Hematopoietic multipotent progenitor cell treated with erythropoietin and hydrocortisone succinate and interleukin-3 and kit ligand, for 4 days (in vitro differentiated cells): ENCODE data around the gene LRRC1.

Experiments used
- DNase-seq: peaks from one replicate; pipeline ENCODE4 v3.0.0-alpha.2; 2015

Gene LRRC1

DNA sequence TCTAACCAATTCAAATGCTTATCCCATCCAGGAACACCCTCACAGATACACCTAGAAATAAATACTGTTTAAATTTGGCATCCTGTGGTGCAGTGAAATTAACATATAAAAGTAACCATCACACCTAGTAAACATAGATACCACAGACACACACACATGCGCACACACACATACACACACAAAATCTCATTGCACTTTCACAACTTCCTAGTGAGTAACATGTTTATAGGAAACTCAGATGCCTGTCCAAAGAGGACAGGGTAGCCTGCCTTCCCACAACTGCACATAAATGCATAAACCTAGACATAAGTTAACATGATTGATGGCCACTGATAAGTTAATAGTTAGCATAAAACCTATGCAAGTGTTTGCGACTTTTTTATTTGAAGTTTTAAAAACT, 56.8 kb downstream of the LRRC1 start:
- no peak for DNase-seq

GRCh38 chr6:53852805-53853204, 58.0 kb downstream of the LRRC1 start:
- no peak for DNase-seq

GRCh38 chr6:53854843-53855567, 60.2 kb downstream of the LRRC1 start:
- DNase-seq: no peak

DNA sequence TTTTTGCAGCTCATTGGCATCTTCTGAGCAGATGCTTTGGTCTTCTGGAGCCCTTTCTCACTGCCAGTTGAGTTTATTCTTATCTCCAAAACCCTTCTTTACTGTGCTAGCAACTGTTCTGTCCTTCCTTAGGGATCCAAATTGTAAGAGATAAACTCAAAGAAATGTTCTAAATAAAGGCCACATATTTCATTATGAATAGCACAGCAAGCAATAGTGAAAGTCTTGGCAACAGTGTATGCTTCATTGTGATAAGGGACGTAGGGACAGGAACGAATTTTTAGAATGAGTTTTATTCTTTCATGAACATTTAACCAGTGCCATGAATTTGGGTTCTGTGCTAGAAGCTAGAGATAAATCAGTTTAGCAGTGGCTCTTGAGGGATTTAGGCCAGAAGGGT, 61.1 kb downstream of the LRRC1 start:
- DNase-seq: no peak

DNA sequence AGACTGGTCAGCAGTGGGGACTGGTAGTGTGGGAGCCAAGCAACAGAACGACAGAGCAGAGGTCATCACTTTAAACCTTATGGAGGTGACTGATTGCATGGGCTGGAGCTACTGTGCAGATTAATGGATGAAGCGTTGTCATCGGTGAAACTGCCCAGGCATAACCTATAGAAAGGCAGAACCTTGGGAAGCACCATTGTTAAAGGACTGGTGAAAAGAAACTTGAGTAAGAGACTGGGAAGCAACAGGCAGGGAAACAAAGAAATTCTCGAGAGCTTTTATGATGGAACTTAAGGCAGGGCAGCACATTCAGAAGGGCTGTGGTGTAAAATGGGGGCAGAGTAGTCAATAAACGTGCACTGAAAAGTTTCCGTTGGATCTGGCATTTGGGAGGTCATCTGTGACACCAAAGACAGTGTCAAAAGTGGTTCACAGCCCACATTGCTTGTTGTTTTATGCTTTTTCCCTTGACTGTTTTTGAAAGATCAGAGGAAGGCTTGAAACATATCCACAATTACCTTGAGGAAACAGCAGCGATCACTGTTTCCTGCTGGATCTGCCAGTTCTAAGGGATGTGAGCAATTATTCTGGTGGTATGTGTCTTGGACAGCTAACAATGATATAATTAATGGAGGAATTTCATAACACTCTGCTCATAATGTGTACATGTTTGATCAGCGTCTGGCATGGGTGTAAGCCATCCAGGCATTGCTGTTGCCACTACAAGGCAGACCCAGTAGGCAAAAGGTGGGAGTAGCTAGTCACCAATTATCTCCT, 62.7 kb downstream of the LRRC1 start:
- DNase-seq: no peak

- DNase-seq: no peak
These were observed 63.4 kb downstream of the LRRC1 start for GRCh38 chr6:53858196-53858595.

DNA sequence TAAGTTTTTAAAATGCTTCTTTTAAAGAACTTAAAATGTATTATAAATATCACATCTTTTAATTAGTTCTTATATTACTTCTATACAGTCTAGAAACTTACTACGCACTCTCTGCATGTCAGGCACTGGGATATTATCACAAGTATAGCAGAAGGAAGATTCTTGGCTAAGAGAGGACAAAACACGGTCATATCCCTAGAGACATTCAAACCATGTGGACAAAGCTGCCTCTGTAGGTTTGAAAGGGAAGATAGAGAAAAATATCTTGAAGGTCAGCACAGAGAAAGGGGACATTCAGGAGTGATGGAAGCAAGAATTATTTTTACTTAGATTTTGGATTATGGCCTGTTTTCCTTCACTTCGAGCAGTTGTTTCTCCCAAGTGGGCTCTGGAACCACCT, 64.1 kb downstream of the LRRC1 start:
- no peak for DNase-seq

DNA sequence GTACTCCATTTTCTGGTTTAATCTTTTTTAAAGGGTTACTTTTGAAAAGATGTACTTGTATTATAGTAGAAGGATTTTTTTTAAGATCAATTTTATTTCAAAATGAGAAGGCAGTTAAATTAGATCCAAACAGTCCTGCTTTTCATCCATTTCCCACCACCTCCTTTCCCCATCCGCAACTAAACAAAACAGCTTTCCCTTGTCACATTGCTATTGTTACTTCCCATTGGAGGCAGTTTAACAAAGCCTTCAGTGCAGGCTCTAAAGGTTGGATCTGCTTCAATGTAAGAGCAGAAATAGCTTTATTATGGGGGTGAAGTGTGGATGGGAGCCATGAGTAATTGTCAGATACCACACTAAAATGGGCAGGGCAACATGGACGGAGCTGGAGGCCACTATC, 65.7 kb downstream of the LRRC1 start:
- DNase-seq: no peak

DNA sequence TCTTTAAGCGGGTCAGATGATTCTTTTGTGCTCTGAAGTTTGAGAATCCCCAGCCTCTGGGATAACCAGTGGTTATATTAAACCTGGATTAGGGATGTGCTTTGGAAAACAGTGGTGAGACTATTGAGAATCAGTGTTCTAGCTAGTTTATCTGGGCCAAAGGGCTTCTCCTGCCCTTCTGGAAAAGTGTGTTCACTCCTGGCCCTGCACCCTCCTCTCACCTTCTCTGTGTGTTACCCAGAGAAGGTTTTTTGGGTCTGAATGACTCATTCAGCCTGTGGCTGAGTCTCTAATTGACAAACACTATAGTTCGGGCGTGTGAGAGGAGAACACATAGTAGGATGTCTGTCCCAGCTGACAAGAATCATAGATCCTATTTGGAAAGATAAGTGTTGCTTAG, 66.7 kb downstream of the LRRC1 start:
- DNase-seq: no peak

DNA sequence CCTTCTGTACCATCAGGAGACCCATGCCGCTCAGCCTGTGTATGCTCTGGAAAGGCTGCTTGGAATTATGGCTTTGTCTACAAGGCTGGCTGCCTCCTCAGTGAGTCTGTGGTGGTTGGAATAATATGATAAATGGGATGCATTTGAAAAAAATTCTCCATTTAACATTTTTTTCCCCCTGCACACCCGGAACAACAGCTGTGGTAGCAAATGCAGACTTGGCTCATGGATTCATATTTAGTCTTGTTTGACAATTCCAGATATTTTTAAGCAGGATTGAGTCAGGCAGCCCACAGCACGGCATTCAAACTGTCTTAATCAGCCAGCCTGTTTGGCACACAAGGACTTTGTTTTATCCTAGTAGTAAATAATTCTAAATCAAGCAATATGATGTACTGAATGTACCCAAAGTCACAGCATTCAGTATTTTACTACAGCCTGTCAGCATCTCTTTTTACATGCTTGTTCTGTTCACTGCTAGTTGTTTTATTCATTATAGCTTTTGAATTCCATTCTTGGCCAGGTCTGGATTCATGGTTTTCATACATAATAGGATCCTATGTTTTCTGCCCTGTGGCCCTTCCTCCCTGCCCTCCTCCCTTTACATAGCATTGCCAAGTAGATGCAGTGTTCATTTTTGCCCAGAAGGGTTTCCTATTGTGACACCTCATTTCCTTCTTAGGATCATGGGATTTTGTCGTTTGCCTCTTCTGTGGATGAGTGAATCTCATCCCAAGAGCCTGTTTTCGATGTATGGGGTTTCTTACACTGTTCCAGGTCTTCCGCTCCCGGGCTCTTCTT, 68.1 kb downstream of the LRRC1 start:
- DNase-seq: no peak

DNA sequence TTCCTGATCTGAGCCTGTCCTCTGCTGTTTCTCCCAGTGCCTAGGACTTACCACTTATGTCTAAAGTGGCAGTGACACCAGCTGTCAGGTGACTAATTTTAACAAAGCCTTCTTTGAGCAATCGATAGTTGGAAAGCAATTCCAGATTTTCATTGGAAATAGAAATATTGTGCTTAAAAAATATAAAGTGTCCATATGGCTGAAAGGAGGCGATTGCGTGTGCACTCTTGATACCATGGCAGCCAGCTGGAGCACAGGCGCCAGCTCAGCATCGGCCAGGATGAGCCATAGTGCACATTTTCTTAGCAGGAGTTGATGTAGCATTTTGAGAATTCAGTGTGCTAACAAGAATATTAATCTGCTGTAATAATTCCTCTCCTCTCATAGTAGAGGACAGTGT, 70.0 kb downstream of the LRRC1 start:
- DNase-seq: no peak

GRCh38 chr6:53866226-53866625, 71.4 kb downstream of the LRRC1 start:
- DNase-seq: no peak

DNA sequence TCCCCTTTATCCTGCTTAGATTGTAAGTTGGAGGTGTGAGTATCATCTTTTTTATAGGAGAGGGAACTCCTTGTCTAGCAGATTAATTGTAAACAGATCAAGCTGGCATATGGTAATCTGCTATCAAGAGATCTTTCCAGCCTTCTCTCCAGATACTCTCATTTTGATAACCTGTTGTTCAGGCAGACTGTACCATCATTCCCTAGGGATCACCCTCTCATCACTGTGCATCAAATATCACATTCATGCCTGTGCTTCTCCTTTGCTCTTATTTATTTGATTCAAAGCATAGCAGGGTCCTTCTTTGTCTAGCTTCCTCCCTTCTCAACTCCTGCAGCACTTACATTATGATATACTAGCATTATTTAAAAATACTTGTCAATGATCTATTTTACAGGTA, 73.8 kb downstream of the LRRC1 start:
- no peak for DNase-seq

DNA sequence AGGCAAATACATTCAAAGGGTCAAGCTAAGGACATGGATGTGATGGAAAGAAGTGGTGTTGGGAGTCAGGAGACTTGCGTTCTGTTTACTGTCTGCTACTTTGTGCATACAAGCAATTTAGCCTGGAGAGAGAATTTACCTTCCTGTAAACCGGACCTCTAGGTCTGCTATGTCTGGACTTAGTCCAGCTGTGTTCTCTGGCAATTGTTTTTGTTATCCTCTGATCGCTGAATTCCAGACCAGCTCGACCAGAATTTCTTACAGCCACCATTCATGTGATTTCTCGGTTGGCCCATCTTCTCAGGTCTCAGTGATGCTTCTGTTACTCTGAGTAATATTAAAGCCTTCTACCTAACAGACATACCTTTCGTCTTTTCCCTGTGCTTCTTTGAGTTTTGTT, 75.2 kb downstream of the LRRC1 start:
- no peak for DNase-seq

DNA sequence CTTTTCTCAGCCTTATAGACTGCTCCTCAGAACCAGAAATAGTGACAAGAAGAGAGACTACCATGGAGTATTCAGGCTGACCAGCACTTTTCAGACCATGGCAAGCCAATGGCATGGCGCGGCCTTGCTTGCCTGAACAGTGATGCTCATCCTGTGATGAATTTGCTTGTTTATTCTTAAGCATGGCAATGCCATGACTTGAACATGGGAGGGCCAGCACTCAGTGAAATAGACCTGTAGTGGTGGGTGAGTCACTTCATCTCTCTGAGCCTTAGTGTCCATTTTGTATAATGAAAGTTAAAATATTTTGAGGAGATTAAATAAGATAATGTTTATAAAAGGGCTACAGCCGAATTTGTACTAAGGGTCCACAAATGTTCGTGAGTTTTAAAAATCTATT, 79.1 kb downstream of the LRRC1 start:
- no peak for DNase-seq

DNA sequence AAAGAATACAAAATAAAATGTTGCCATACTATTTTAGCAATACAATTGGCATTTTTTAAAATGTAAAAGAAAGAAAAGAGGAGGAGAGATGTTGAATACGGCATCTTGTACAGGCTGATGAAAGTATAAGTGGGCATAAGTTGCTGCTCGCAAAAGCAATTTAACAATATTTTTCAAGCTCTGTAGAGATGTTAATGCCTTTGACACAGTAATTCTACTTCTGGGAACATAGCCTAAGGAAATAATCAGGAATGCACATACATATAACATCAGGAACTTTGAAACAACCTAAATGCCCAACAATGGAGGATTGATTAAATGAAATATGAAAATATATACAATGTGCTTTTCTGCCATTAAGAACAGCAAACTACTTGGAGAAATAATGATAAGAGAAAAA, 80.2 kb downstream of the LRRC1 start:
- no peak for DNase-seq

- no peak for DNase-seq
These were observed 82.3 kb downstream of the LRRC1 start for GRCh38 chr6:53877151-53877550.

DNA sequence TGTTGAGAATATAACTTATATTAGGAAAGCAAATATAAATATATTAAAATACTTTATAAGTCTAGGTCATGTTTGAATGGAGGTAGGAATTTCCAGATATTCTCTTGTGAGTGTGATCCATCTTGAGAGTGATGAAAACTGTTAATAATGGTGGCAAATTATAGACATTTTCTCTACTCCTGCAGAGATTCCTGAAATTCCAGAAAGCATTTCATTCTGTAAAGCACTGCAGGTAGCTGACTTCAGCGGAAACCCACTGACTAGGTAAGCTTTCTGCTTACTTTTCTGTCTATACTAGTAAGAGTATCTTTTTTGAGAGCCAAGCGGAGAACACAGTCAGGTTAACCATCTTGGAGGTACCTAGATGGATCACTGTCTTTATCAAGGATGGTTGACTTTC, 84.0 kb downstream of the LRRC1 start:
- DNase-seq: no peak

DNA sequence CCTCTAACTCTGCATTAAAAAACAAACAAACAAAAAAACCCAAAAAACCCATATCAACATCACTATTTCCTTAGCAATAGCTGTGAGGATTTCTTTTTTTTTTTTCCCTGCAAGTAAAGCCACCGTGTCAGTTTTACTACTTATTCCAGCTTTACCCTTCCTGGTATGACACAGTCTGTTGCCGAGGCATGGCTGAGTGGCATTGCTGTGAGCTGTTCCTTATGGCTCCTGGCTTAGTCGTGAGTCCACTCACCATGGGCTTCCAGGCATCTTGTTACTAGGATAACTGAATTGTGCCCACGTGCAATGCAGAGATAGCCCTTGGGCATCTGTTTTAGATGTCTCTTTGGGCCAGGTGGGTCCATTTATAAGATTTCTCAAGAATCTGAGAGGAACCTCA, 84.8 kb downstream of the LRRC1 start:
- DNase-seq: no peak

DNA sequence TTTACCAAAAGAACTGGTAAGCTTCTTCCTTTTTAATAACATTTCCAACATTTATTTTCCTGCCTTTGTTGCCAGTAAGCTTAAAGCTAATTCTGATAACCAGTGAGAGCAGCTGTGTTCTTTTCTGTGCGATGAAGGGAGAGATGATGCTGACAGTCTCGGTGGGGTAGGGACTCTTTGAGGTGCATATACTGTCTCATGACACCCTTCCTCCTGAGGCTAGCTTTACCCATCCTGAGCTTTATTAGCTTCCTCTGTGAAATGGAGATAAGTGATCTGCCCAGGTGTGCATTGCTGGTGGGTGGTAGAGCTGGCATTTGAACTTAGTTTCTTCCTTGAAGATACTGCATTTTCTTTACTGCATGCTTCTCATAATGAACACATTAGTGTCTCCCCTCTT, 92.5 kb downstream of the LRRC1 start:
- no peak for DNase-seq

DNA sequence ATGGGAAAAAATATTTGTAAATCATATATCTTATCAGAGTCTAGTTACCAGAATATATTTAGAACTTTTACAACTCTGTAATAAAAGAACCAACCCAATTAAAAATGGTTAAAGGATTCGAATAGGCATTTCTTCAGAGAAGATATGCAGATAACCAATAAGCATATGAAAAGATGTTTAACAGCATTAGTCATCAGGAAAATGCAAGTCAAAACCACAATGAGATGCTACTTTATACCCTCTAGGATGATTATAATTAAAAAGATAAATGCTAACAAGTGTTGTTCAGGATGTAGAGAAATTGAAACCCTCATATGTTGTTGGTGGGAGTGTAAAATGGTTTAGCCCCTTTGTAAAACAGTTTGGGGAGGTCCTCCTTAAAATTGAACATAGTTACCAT, 94.1 kb downstream of the LRRC1 start:
- no peak for DNase-seq

DNA sequence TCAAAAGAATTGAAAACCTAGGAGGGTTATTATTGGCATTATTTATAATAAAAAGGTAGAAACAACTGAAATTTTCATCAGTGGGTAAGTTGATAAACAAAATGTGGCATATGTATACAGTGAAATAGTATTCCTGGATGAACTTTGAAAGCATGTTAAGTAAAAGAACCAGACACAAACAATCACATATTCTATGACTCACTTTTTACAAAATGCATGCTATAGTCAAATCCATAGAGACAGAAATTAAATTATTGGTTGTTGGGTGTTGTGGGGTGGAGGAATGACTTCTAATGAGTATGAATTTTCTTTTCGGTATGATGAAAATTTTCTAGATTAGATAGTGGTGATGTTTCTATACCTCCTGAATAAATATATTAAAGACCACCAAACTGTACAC, 94.6 kb downstream of the LRRC1 start:
- no peak for DNase-seq

GRCh38 chr6:53892707-53893106, 97.9 kb downstream of the LRRC1 start:
- no peak for DNase-seq

DNA sequence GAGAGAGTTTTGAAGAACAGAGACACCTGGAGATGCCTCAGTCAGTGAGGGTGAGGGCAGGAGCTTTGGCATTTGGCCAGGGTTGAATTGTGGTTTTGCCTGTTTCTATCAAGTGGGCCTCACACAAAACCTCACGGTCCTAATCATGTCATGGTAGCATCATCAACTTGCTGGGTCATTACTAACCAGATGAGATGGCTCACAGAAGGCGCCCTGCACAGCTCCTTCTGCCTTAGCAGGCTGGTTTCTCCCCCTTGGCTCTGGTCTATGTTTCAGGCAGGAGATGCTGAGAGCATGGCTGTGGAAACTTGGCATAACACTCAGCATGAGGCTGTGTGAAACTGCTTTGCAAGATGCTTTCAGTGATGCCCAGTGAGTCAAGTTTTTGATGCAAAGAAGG, 99.3 kb downstream of the LRRC1 start:
- DNase-seq: peak; percentile 71
